Islet precursor cell (in vitro differentiated cells): Measurements from ENCODE around the gene PSG11.
"Not testable (repeated sequence)": the region's sequence is repeated elsewhere in the genome, so short reads cannot be mapped to it uniquely, and the experiment has no call there.

ENCODE experiments used
- DNase-seq: peaks from one replicate; pipeline ENCODE4 v3.0.0-alpha.2; 2018

Gene PSG11

DNA sequence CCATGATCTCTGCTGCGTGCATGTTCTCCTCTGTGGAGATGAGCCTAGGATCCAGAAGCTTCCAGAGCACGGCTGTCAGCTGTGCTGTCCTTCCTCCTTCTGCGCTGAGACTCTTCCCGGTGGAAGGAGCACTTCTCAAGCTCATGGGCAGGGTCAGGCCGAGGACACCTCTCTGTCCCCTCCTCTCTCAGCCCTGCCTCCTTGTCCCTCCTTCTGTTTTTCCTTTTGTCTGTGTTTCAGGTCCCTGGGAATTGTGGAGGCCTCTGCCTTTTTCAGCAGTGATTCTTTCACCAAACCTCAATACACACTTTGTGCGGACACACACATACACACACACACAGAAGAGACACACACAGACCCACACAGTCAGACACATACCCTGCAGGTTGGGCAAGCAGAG, at the start of gene PSG11:
TSS of gene PSG11 (minus strand) at position 101 of the 400 bp plus-strand sequence. CDS start at position 4, 97 bp downstream.
- DNase-seq: not testable (repeated sequence)

DNA sequence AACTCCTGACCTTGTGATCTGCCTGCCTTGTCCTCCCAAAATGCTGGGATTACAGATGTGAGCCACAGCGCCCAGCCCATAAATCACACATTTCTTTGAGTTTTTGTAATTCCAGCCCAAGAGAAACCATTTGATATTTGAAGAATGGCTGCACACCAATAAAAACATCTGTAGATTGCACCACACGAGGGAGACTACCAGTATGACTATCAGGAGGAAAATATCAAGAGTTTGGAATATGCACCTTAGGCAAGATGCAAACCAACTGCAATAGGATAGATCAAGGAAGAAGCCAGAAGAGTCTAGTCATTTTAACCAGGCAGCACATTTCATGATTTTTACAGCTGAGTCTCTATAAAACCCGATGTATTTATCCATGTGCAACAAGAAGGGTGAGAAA, 36.1 kb upstream of the PSG11 start:
- DNase-seq: not testable (repeated sequence)

- DNase-seq: not testable (repeated sequence)
Measured at GRCh38 chr19:43061326-43061725, 35.1 kb upstream of the PSG11 start.

DNA sequence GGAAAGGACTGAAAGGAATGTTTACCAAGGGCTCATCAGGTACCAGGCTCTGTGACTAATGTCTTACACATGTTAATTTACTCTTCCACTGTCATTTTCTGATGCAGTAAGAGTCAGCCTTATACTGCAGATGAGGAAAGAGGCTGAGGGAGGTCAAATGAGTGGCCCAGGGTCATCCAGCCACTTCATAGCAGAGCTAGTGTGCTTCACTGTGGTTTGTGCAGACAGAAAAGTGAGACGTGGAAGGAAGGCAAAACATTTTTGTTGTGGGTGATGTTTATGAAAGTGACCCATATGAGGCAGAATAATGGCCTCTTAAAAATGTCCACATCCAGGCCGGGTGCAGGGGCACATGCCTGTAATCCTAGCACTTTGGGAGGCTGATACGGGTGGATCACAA, 34.0 kb upstream of the PSG11 start:
- DNase-seq: not testable (repeated sequence)

DNA sequence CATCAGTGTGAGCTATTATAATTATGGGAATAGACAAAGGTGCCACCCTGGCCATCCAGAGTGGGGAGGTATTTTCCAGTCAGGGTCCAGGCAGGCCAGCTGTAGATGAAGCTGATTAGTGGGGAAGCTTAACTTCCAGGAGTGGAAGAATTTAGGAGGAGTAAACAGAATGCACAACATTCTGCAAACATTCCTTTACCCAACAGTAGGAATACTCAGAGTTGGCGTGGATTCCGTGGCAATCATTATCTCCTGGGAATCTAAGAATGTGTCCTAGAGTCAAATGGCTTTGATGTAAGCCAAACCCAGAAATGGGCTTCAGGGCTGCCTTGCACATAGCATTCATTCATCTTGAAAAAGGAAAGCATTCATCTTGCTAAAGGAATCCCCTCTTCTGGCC, 33.2 kb upstream of the PSG11 start:
- DNase-seq: not testable (repeated sequence)

DNA sequence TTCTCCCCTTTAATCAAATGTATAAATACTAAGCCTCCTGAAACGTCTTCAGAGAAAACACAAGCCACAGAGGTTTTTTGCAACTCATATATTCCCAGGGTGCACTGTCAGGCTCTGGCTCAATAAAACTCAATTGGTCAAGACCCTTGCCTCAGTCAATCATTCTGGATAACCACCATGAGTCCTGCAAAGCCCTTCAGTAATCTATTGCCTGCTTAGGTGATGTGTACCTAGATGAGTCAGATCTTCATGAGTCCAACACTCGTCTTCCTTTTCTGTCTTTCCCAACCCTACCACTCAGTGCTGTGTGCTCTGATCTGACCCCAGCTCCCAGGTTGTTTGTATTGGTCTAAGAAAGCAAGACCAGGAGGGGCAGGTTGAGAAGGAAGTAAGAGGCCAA, 32.2 kb upstream of the PSG11 start:
- DNase-seq: not testable (repeated sequence)

DNA sequence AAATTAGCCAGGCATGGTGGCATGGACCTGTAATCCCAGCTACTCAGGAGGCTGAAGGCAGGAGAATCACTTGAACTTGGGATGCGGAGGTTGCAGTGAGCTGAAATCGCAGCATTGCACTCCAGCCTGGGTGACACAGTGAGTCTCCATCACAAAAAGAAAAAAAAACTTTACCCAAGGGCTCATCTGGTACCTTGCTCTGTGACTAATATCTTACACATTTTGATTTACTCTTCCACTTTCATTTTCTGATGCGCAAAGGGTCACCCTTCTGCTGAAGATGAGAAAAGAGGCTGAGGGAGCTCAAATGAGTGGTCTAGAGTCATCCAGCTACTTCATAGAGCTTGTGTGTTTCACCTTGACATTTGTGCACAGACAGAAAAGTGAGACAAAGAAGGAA, 21.7 kb upstream of the PSG11 start:
- not testable (repeated sequence) for DNase-seq

- DNase-seq: not testable (repeated sequence)
Measured at GRCh38 chr19:43046578-43046977, 20.3 kb upstream of the PSG11 start.

- not testable (repeated sequence) for DNase-seq
Measured at GRCh38 chr19:43043492-43044180, 17.4 kb upstream of the PSG11 start.

DNA sequence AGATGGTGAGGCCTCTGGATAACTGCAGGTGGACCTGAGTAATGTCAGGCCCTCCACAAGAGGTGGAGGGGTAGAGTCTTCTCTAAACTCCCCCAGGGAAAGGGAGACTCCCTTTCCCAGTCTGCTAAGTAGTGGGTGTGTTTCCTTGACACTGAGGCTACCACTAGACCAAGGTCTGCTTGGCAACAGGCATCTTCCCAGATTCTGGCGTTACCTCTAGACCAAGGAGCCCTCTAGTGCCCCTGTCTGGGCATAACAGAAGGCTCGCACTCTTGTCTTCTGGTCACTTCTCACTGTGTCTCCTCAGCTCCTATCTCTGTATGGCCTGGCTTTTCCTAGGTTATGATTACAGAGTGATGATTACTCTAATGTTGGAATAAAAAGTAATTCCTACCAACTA, 5.4 kb upstream of the PSG11 start:
- DNase-seq: not testable (repeated sequence)

GRCh38 chr19:43028866-43029265, 2.6 kb upstream of the PSG11 start:
- DNase-seq: no peak

GRCh38 chr19:43027985-43028384, 1.7 kb upstream of the PSG11 start:
- DNase-seq: not testable (repeated sequence)

- not testable (repeated sequence) for DNase-seq
Measured at GRCh38 chr19:43027061-43027460, 792 bp upstream of the PSG11 start.

- DNase-seq: not testable (repeated sequence)
Measured at GRCh38 chr19:43022098-43022497, 4.2 kb downstream of the PSG11 start.

- DNase-seq: not testable (repeated sequence)
Measured at GRCh38 chr19:43021629-43022028, 4.6 kb downstream of the PSG11 start.

- DNase-seq: not testable (repeated sequence)
Measured at GRCh38 chr19:43019588-43019987, 6.7 kb downstream of the PSG11 start.

DNA sequence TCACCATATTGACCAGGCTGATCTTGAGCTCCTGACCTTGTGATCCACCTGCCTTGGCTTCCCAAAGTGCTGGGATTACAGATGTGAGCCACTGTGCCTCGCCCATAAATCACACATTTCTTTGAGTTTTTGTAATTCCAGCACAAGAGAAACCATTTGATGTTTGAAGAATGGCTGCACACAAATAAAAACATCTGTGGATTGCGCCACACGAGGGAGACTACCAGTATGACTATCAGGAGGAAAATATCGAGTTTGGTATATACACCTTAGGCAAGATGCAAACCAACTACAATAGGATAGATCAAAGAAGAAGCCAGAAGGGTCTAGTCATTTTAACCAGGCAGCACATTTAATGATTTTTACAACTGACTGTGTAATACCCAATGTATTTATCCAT, 20.4 kb downstream of the PSG11 start:
- DNase-seq: not testable (repeated sequence)

- DNase-seq: not testable (repeated sequence)
Measured at GRCh38 chr19:43004846-43005245, 21.4 kb downstream of the PSG11 start.

- not testable (repeated sequence) for DNase-seq
Measured at GRCh38 chr19:43003634-43004033, 22.6 kb downstream of the PSG11 start.

GRCh38 chr19:43002948-43003347, 23.3 kb downstream of the PSG11 start:
- DNase-seq: not testable (repeated sequence)

GRCh38 chr19:42996161-42996560, 30.1 kb downstream of the PSG11 start:
- not testable (repeated sequence) for DNase-seq

- not testable (repeated sequence) for DNase-seq
Measured at GRCh38 chr19:42992029-42992604, 34.2 kb downstream of the PSG11 start.

DNA sequence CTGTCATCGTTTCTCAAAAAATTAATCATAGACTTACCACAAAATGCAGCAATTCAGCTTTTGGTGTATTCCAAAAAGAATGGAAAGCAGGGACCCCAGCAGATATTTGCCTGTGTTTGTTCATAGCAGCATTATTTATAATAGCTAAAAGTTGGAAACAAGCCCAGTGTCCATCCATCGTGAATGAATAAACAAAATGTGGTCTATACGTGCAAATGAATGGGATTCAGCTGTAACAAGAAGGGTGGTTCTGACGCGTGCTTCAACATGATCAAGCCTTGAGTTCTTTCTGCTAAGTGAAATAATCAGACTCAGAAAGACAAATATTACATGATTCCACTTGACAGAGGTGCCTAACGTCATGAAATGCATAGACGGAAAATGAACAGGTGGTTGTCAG, 36.4 kb downstream of the PSG11 start:
- no peak for DNase-seq

GRCh38 chr19:42989186-42989585, 37.1 kb downstream of the PSG11 start:
- not testable (repeated sequence) for DNase-seq
